ENCODE results near the gene CARD11. TPM values are rescaled to one million over a fixed set of nuclear protein-coding genes. Genes with fewer than 3 reads are reported as not detected.
"Not testable (repeated sequence)": the region's sequence is repeated elsewhere in the genome, so short reads cannot be mapped to it uniquely, and the experiment has no call there.

CARD11 gene
- total and polyA plus RNA-seq, 5 experiments from 2014 or later = 10.8 to 109 (median 40.2) TPM

GRCh38 chr7:2958416-2959102, 85.1 kb downstream of the CARD11 start:
- peaks cover 37 to 87% (median 81%) of the 10 kb centered on the region in 4 donors for H3K4me1 Mint-ChIP-seq
- H3K27me3 Mint-ChIP-seq = no peaks in the 10 kb centered on the region
- H3K36me3 Mint-ChIP-seq = peaks cover 0 to 41% (median 7%) of the 10 kb centered on the region in 3 donors
- DNase-seq = peak in 1 of 10 donors; percentile 36
- POLR2A ChIA-PET = interaction anchor here (0.9 to 1.2 kb wide), 3 partner anchors 13 to 27 kb away, joined by 3 read pairs; no protein-coding TSS in a partner anchor
- H3K4me3 Mint-ChIP-seq = peak overlapping the region in 2 of 10 donors; percentile 22 to 28
- peak overlapping the region; percentile 77 to 94 (median 88) for H3K27ac Mint-ChIP-seq
- ATAC-seq = no peak
- no peaks in the 10 kb centered on the region for H3K9me3 Mint-ChIP-seq

GRCh38 chr7:2957369-2957727, 86.3 kb downstream of the CARD11 start:
- not testable (repeated sequence) for ATAC-seq, H3K27me3 Mint-ChIP-seq, H3K9me3 Mint-ChIP-seq, H3K4me3 Mint-ChIP-seq
- DNase-seq = peak in 1 of 10 donors; percentile 4
- POLR2A ChIA-PET = interaction anchor here (1.0 to 1.6 kb wide), 4 partner anchors 16 to 135 kb away, joined by 4 to 6 read pairs (median 5); no protein-coding TSS in a partner anchor
- H3K36me3 Mint-ChIP-seq = peaks cover 0 to 48% (median 9%) of the 10 kb centered on the region in 3 donors
- peaks cover 33 to 84% (median 77%) of the 10 kb centered on the region in 4 donors for H3K4me1 Mint-ChIP-seq
- H3K27ac Mint-ChIP-seq = peak overlapping the region in 5 of 10 donors; percentile 65 to 93 (median 90)

- no peak for ATAC-seq
- POLR2A ChIA-PET = interaction anchor here (0.7 to 1.6 kb wide), 5 partner anchors 7 to 136 kb away, joined by 3 to 6 read pairs (median 4); no protein-coding TSS in a partner anchor
- peak overlapping the region in 9 of 10 donors; percentile 43 to 93 (median 72) for H3K27ac Mint-ChIP-seq
- no peaks in the 10 kb centered on the region for H3K9me3 Mint-ChIP-seq
- H3K4me3 Mint-ChIP-seq = no peak overlapping the region
- no peaks in the 10 kb centered on the region for H3K27me3 Mint-ChIP-seq
- peak in 1 of 10 donors; percentile 6 for DNase-seq
- peaks cover 31 to 82% (median 77%) of the 10 kb centered on the region in 4 donors for H3K4me1 Mint-ChIP-seq
- peaks cover 3 to 49% (median 13%) of the 10 kb centered on the region in 3 donors for H3K36me3 Mint-ChIP-seq
These were observed 86.9 kb downstream of the CARD11 start for GRCh38 chr7:2956526-2957368.

GRCh38 chr7:2956076-2956475, 87.6 kb downstream of the CARD11 start:
- ATAC-seq (no peak), DNase-seq (peak in 1 of 10 donors; percentile 18)
- H3K4me1 Mint-ChIP-seq = peaks cover 29 to 85% (median 75%) of the 10 kb centered on the region in 4 donors
- peaks cover 0 to 4% (median 2%) of the 10 kb centered on the region in 9 donors for H3K9me3 Mint-ChIP-seq
- peak overlapping the region in 7 of 10 donors; percentile 47 to 93 (median 83) for H3K27ac Mint-ChIP-seq
- POLR2A ChIA-PET = interaction anchor here (0.7 to 1.6 kb wide), 3 partner anchors 8 to 137 kb away, joined by 3 to 6 read pairs (median 4); no protein-coding TSS in a partner anchor
- H3K27me3 Mint-ChIP-seq = no peaks in the 10 kb centered on the region
- no peak overlapping the region for H3K4me3 Mint-ChIP-seq
- peaks cover 5 to 54% (median 18%) of the 10 kb centered on the region in 3 donors for H3K36me3 Mint-ChIP-seq

GRCh38 chr7:2955269-2955668, 88.4 kb downstream of the CARD11 start:
- Mint-ChIP-seq H3K27me3 (no peaks in the 10 kb centered on the region), H3K9me3 (peaks cover 0 to 9% (median 6%) of the 10 kb centered on the region in 9 donors), H3K27ac (peak overlapping the region; percentile 61 to 94 (median 92)), H3K4me1 (peaks cover 28 to 85% (median 74%) of the 10 kb centered on the region in 4 donors), H3K4me3 (peak overlapping the region in 8 of 10 donors; percentile 6 to 76 (median 58)), H3K36me3 (peaks cover 13 to 62% (median 27%) of the 10 kb centered on the region in 3 donors)
- POLR2A ChIA-PET = interaction anchor here (0.5 to 3.9 kb wide), 4 partner anchors 19 to 136 kb away, joined by 3 to 22 read pairs (median 6); no protein-coding TSS in a partner anchor
- DNase-seq (peak in 1 of 10 donors; percentile 50), ATAC-seq (no peak)

- H3K27ac Mint-ChIP-seq = peak overlapping the region; percentile 61 to 94 (median 92)
- POLR2A ChIA-PET = interaction anchor here (0.8 to 3.9 kb wide), 5 partner anchors 17 to 138 kb away, joined by 4 to 22 read pairs (median 5); no protein-coding TSS in a partner anchor
- H3K27me3 Mint-ChIP-seq = no peaks in the 10 kb centered on the region
- DNase-seq (peak in 4 of 10 donors; percentile 30 to 62 (median 31)), ATAC-seq (peak; percentile 48 to 64)
- peaks cover 16 to 64% (median 33%) of the 10 kb centered on the region in 3 donors for H3K36me3 Mint-ChIP-seq
- H3K4me3 Mint-ChIP-seq = peak overlapping the region; percentile 37 to 80 (median 60)
- peaks cover 27 to 85% (median 69%) of the 10 kb centered on the region in 4 donors for H3K4me1 Mint-ChIP-seq
- H3K9me3 Mint-ChIP-seq = peaks cover 0 to 9% (median 8%) of the 10 kb centered on the region in 9 donors
These were observed 89.2 kb downstream of the CARD11 start for GRCh38 chr7:2954433-2954853.

- H3K4me1 Mint-ChIP-seq = peaks cover 26 to 84% (median 68%) of the 10 kb centered on the region in 4 donors
- peak overlapping the region; percentile 37 to 80 (median 60) for H3K4me3 Mint-ChIP-seq
- peak overlapping the region; percentile 61 to 94 (median 90) for H3K27ac Mint-ChIP-seq
- POLR2A ChIA-PET = interaction anchor here (0.6 to 3.9 kb wide), 5 partner anchors 18 to 146 kb away, joined by 3 to 22 read pairs (median 4); no protein-coding TSS in a partner anchor
- H3K9me3 Mint-ChIP-seq = peaks cover 0 to 9% (median 8%) of the 10 kb centered on the region in 9 donors
- no peaks in the 10 kb centered on the region for H3K27me3 Mint-ChIP-seq
- ATAC-seq = peak; percentile 62 to 79
- DNase-seq = peak in 8 of 10 donors; percentile 7 to 59 (median 42)
- peaks cover 16 to 65% (median 38%) of the 10 kb centered on the region in 3 donors for H3K36me3 Mint-ChIP-seq
These were observed 89.9 kb downstream of the CARD11 start for GRCh38 chr7:2953588-2954407.

- H3K36me3 Mint-ChIP-seq = peaks cover 16 to 65% (median 37%) of the 10 kb centered on the region in 3 donors
- ATAC-seq (no peak), DNase-seq (no peak)
- peaks cover 0 to 9% (median 8%) of the 10 kb centered on the region in 9 donors for H3K9me3 Mint-ChIP-seq
- peak overlapping the region in 5 of 10 donors; percentile 6 to 70 (median 34) for H3K4me3 Mint-ChIP-seq
- H3K4me1 Mint-ChIP-seq = peaks cover 21 to 83% (median 66%) of the 10 kb centered on the region in 4 donors
- H3K27me3 Mint-ChIP-seq = no peaks in the 10 kb centered on the region
- POLR2A ChIA-PET = interaction anchor here (0.6 to 3.9 kb wide), 4 partner anchors 18 to 147 kb away, joined by 3 to 22 read pairs (median 4); no protein-coding TSS in a partner anchor
- peak overlapping the region in 8 of 10 donors; percentile 16 to 86 (median 68) for H3K27ac Mint-ChIP-seq
These were observed 90.6 kb downstream of the CARD11 start for GRCh38 chr7:2953099-2953498.

- peaks cover 16 to 63% (median 33%) of the 10 kb centered on the region in 3 donors for H3K36me3 Mint-ChIP-seq
- peak overlapping the region in 8 of 10 donors; percentile 10 to 78 (median 44) for H3K27ac Mint-ChIP-seq
- no peaks in the 10 kb centered on the region for H3K27me3 Mint-ChIP-seq
- H3K4me3 Mint-ChIP-seq = no peak overlapping the region
- POLR2A ChIA-PET = interaction anchor here (0.7 to 3.9 kb wide), 3 partner anchors 13 to 113 kb away, joined by 3 to 22 read pairs (median 6); no protein-coding TSS in a partner anchor
- ATAC-seq = no peak
- peaks cover 0 to 9% (median 8%) of the 10 kb centered on the region in 9 donors for H3K9me3 Mint-ChIP-seq
- H3K4me1 Mint-ChIP-seq = peaks cover 21 to 83% (median 64%) of the 10 kb centered on the region in 4 donors
- DNase-seq = peak in 1 of 10 donors; percentile 4
These were observed 91.4 kb downstream of the CARD11 start for GRCh38 chr7:2952316-2952715.

- no peak for ATAC-seq
- DNase-seq = no peak
- no peaks in the 10 kb centered on the region for H3K27me3 Mint-ChIP-seq
- H3K27ac Mint-ChIP-seq = peak overlapping the region in 7 of 10 donors; percentile 32 to 81 (median 67)
- POLR2A ChIA-PET = interaction anchor here (0.8 kb wide), 1 partner anchor 9 kb away, joined by 8 read pairs; no protein-coding TSS in a partner anchor
- peaks cover 19 to 70% (median 40%) of the 10 kb centered on the region in 3 donors for H3K36me3 Mint-ChIP-seq
- H3K9me3 Mint-ChIP-seq = peaks cover 0 to 9% (median 8%) of the 10 kb centered on the region in 9 donors
- H3K4me1 Mint-ChIP-seq = peaks cover 23 to 72% (median 57%) of the 10 kb centered on the region in 4 donors
- peak overlapping the region in 1 of 10 donors; percentile 11 for H3K4me3 Mint-ChIP-seq
These were observed 93.1 kb downstream of the CARD11 start for GRCh38 chr7:2950578-2950977.

GRCh38 chr7:2948749-2949148, 94.9 kb downstream of the CARD11 start:
- POLR2A ChIA-PET = no interaction called here
- H3K36me3 Mint-ChIP-seq = peaks cover 19 to 87% (median 54%) of the 10 kb centered on the region in 3 donors
- H3K27me3 Mint-ChIP-seq = no peaks in the 10 kb centered on the region
- H3K4me3 Mint-ChIP-seq = no peak overlapping the region
- peaks cover 17 to 55% (median 46%) of the 10 kb centered on the region in 4 donors for H3K4me1 Mint-ChIP-seq
- H3K27ac Mint-ChIP-seq = peak overlapping the region in 9 of 10 donors; percentile 2 to 50 (median 29)
- DNase-seq (no peak), ATAC-seq (no peak)
- peaks cover 0 to 9% (median 8%) of the 10 kb centered on the region in 9 donors for H3K9me3 Mint-ChIP-seq

Measured in naive thymus-derived CD8-positive, alpha-beta T cell (primary cell).